ENCODE data around the gene C1orf198. TPM values are rescaled to one million over a fixed set of nuclear protein-coding genes. Genes with fewer than 3 reads are reported as not detected.

Gene C1orf198
- polyA plus RNA-seq, 1 of the 3 experiments (the other 2 are of a cell fraction): 12.3 TPM

- Histone ChIP-seq H3K27ac (ENCODE audit: low read depth in 2 of 2, low read length in 1 of 2) (no peak overlapping the region), H3K79me2 (ENCODE audit: insufficient read depth) (no peaks in the 10 kb centered on the region), H3K9ac (no peak overlapping the region), H3K36me3 (replicated peaks in 1 of 2; ENCODE audit: control insufficient read depth in 1 of 2, insufficient read depth in 2 of 2, low read length in 1 of 2) (no peaks in the 10 kb centered on the region), H3K9me2 (no peaks in the 10 kb centered on the region), H3F3A (replicated peaks; ENCODE audit: insufficient read depth) (no peaks in the 10 kb centered on the region), H4K20me1 (ENCODE audit: insufficient read depth) (no peaks in the 10 kb centered on the region), H3K4me1 (ENCODE audit: control insufficient read depth in 1 of 2, insufficient read depth in 2 of 2, low read depth in 1 of 2, low read length in 1 of 2) (no peaks in the 10 kb centered on the region), H3K9me3 (no peaks in the 10 kb centered on the region), H3K27me3 (ENCODE audit: insufficient read depth) (no peaks in the 10 kb centered on the region), H2AFZ (ENCODE audit: low read depth) (no peak overlapping the region), H3K4me3 (ENCODE audit: low read depth in 2 of 2, low read length in 1 of 2) (no peak overlapping the region), H3K4me2 (no peak overlapping the region)
- POLR2A ChIA-PET: no interaction called here
- CTCF ChIA-PET: interaction anchor here (1.0 kb wide), 1 partner anchor 151 kb away, joined by 3 read pairs; no protein-coding TSS in a partner anchor
- 38% methylated on average over 4 of the region's 5 CpGs for WGBS (ENCODE audit: low lambda C conversion rate)
- TF ChIP-seq GABPA (IDR thresholded peaks at IDR 0.05; ENCODE audit: low read depth) (no peak), NFIC (IDR thresholded peaks at IDR 0.05; ENCODE audit: borderline replicate concordance) (no peak), TEAD4 (IDR thresholded peaks at IDR 0.05; ENCODE audit: borderline replicate concordance, insufficient read depth) (no peak), FOXM1 (IDR thresholded peaks at IDR 0.05; ENCODE audit: low read depth) (no peak), MXI1 (IDR thresholded peaks at IDR 0.05; ENCODE audit: low read depth, low read length) (no peak), GATA2 (CRISPR knock-in tag; IDR thresholded peaks at IDR 0.05) (no peak), FOSL2 (IDR thresholded peaks at IDR 0.05; ENCODE audit: borderline replicate concordance, low read depth) (no peak), REST (IDR thresholded peaks at IDR 0.05; ENCODE audit: low read depth, low read length) (no peak), ELF1 (IDR thresholded peaks at IDR 0.05) (no peak), RFX5 (IDR thresholded peaks at IDR 0.05; ENCODE audit: low read length) (no peak), USF2 (IDR thresholded peaks at IDR 0.05; ENCODE audit: borderline replicate concordance, low read depth, low read length) (no peak), MEF2A (IDR thresholded peaks at IDR 0.05; ENCODE audit: borderline replicate concordance, low read depth) (no peak), CHD2 (IDR thresholded peaks at IDR 0.05; ENCODE audit: low read length, partially characterized antibody) (no peak), FOXJ3 (CRISPR knock-in tag; IDR thresholded peaks at IDR 0.05) (no peak), POLR2AphosphoS5 (IDR thresholded peaks at IDR 0.05; ENCODE audit: low read depth, low read length) (no peak), ZBTB33 (IDR thresholded peaks at IDR 0.05; ENCODE audit: borderline replicate concordance, low read depth) (no peak), EZH2phosphoT487 (IDR thresholded peaks at IDR 0.05; ENCODE audit: borderline replicate concordance, low read depth) (no peak), USF1 (IDR thresholded peaks at IDR 0.05; ENCODE audit: borderline replicate concordance, low read depth) (no peak), CTCF (IDR thresholded peaks at IDR 0.05) (no peak)
- no peak for DNase-seq
Measured at GRCh38 chr1:230791986-230792564, 76.2 kb downstream of the C1orf198 start.
